ENCODE data around the gene BLID. TPM values are rescaled to one million over a fixed set of nuclear protein-coding genes. Genes with fewer than 3 reads are reported as not detected.

Gene BLID
- total and polyA plus RNA-seq, 10 of the 15 experiments (the other 5 are each of a cell fraction or from before 2014, with no cell fraction given), result not detected

DNA sequence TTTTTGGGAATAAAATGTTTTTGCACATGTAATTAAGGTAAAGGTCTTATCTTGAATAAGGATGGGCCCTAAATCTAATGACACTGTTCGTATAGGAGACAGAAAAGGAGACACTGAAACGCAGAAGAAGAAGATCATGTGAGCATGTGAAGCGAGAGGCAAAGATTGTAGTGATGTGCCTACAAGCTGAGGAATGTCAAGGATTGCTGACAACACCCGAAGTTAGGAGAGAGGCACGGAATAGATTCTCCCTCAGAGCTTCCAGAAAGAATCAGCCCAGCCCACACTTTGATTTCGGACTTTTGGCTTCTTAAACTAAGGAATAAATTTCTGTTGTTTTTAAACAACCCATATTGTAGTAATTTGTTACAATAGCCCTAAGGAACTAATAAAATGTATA, 4.1 kb upstream of the BLID start:
- no peak for ATAC-seq
- SMC1A ChIA-PET (ENCODE audit: uncharacterized antibody, unreplicated experiment), result no interaction called here
- intact Hi-C loops (cut with micrococcal nuclease; ENCODE audit: unreplicated experiment) (no loop called here), in situ Hi-C loops (cut with MboI) (no loop called here)
- no peak for FAIRE-seq
- Histone ChIP-seq H3K4me3 (no peak overlapping the region), H3K27ac (ENCODE audit: control insufficient read depth, insufficient read depth) (no peak overlapping the region), H3K9me3 (replicated peaks; ENCODE audit: control insufficient read depth, insufficient read depth, low read length) (no peaks in the 10 kb centered on the region), H3K79me2 (ENCODE audit: control insufficient read depth, insufficient read depth, low read length) (no peaks in the 10 kb centered on the region), H3K27me3 (replicated peaks in 1 of 2; ENCODE audit: control insufficient read depth in 2 of 2, insufficient read depth in 2 of 2, low read length in 1 of 2) (no peaks in the 10 kb centered on the region; a peak in 1 of 4 replicates), H4K20me1 (ENCODE audit: control insufficient read depth, insufficient read depth) (no peaks in the 10 kb centered on the region), H3K4me2 (ENCODE audit: control insufficient read depth, insufficient read depth) (no peak overlapping the region), H3K36me3 (ENCODE audit: control insufficient read depth in 2 of 2, insufficient read depth in 2 of 2, low read length in 1 of 2) (no peaks in the 10 kb centered on the region), H2AFZ (ENCODE audit: control insufficient read depth, low read depth, low read length) (no peak overlapping the region), H3K4me1 (ENCODE audit: control insufficient read depth, insufficient read depth, low read length) (no peaks in the 10 kb centered on the region), H3K9ac (ENCODE audit: control insufficient read depth, insufficient read depth, low read length) (no peak overlapping the region)
- BruUV-seq (replicated peaks), result no TSS peak
- TF ChIP-seq, protein P1, sequence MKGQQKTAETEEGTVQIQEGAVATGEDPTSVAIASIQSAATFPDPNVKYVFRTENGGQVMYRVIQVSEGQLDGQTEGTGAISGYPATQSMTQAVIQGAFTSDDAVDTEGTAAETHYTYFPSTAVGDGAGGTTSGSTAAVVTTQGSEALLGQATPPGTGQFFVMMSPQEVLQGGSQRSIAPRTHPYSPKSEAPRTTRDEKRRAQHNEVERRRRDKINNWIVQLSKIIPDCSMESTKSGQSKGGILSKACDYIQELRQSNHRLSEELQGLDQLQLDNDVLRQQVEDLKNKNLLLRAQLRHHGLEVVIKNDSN (IDR thresholded peaks at IDR 0.05; ENCODE audit: borderline replicate concordance, extremely low read length, insufficient read depth, low read depth, low read length), result no peak
- TF ChIP-seq NR2F1 (conservative IDR thresholded peaks at IDR 0.05) (no peak), DPF2 (IDR thresholded peaks at IDR 0.05) (no peak), NFXL1 (IDR thresholded peaks at IDR 0.05; ENCODE audit: borderline replicate concordance) (no peak), IKZF2 (IDR thresholded peaks at IDR 0.05) (no peak), HDAC2 (IDR thresholded peaks at IDR 0.05) (no peak), CBFB (IDR thresholded peaks at IDR 0.05; ENCODE audit: low read depth) (no peak), STAT3 (IDR thresholded peaks at IDR 0.05; ENCODE audit: low read depth, low read length) (no peak)
- TF ChIP-seq, protein P2, sequence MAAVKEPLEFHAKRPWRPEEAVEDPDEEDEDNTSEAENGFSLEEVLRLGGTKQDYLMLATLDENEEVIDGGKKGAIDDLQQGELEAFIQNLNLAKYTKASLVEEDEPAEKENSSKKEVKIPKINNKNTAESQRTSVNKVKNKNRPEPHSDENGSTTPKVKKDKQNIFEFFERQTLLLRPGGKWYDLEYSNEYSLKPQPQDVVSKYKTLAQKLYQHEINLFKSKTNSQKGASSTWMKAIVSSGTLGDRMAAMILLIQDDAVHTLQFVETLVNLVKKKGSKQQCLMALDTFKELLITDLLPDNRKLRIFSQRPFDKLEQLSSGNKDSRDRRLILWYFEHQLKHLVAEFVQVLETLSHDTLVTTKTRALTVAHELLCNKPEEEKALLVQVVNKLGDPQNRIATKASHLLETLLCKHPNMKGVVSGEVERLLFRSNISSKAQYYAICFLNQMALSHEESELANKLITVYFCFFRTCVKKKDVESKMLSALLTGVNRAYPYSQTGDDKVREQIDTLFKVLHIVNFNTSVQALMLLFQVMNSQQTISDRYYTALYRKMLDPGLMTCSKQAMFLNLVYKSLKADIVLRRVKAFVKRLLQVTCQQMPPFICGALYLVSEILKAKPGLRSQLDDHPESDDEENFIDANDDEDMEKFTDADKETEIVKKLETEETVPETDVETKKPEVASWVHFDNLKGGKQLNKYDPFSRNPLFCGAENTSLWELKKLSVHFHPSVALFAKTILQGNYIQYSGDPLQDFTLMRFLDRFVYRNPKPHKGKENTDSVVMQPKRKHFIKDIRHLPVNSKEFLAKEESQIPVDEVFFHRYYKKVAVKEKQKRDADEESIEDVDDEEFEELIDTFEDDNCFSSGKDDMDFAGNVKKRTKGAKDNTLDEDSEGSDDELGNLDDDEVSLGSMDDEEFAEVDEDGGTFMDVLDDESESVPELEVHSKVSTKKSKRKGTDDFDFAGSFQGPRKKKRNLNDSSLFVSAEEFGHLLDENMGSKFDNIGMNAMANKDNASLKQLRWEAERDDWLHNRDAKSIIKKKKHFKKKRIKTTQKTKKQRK (IDR thresholded peaks at IDR 0.05; ENCODE audit: low read depth, low read length), result no peak
- CTCF ChIA-PET, result no interaction called here
- no peak for DNase-seq (ENCODE audit: low read depth, low spot score)
- POLR2A ChIA-PET, result no interaction called here
- RAD21 ChIA-PET (ENCODE audit: unreplicated experiment), result no interaction called here
- WGBS (ENCODE audit: insufficient coverage, insufficient replicate concordance, low lambda C conversion rate, missing lambda C conversion rate), result 11% methylated on average over 6 of the region's 6 CpGs
